ENCODE measurements around the gene KCNQ1. TPM values are rescaled to one million over a fixed set of nuclear protein-coding genes. Genes with fewer than 3 reads are reported as not detected.

Gene KCNQ1
- total RNA-seq, 2 donors from 2014 or later = 18.6 to 25.5 TPM

- peaks cover 4% of the 10 kb centered on the region for H3K4me1 Mint-ChIP-seq
- no peaks in the 10 kb centered on the region for H3K9me3 ChIP-seq (ENCODE audit: control insufficient read depth, low read length, poor library complexity, severe bottlenecking)
- H3K27ac Mint-ChIP-seq = no peak overlapping the region
- no peak overlapping the region for H3K4me3 Mint-ChIP-seq
- peaks cover 4% of the 10 kb centered on the region for H3K36me3 Mint-ChIP-seq (ENCODE audit: low read depth)
- DNase-seq = no peak
- H3K27me3 Mint-ChIP-seq = no peaks in the 10 kb centered on the region
- no peak for ATAC-seq
Measured at GRCh38 chr11:2666828-2667570, 222.2 kb downstream of the KCNQ1 start.

- DNase-seq (no peak), ATAC-seq (no peak)
- no peaks in the 10 kb centered on the region for H3K27me3 Mint-ChIP-seq
- H3K9me3 ChIP-seq (ENCODE audit: control insufficient read depth, low read length, poor library complexity, severe bottlenecking) = no peaks in the 10 kb centered on the region
- peaks cover 4% of the 10 kb centered on the region for H3K4me1 Mint-ChIP-seq
- H3K36me3 Mint-ChIP-seq (ENCODE audit: low read depth) = peaks cover 4% of the 10 kb centered on the region
- no peak overlapping the region for H3K4me3 Mint-ChIP-seq
- no peak overlapping the region for H3K27ac Mint-ChIP-seq
Measured at GRCh38 chr11:2667940-2668339, 223.1 kb downstream of the KCNQ1 start.

GRCh38 chr11:2668876-2669275 lies 224.1 kb downstream of the KCNQ1 start:
- Mint-ChIP-seq H3K27me3 (no peaks in the 10 kb centered on the region), H3K4me1 (peaks cover 4% of the 10 kb centered on the region), H3K4me3 (no peak overlapping the region), H3K27ac (no peak overlapping the region), H3K36me3 (ENCODE audit: low read depth) (peaks cover 4% of the 10 kb centered on the region)
- ATAC-seq = no peak
- DNase-seq = no peak
- no peaks in the 10 kb centered on the region for H3K9me3 ChIP-seq (ENCODE audit: control insufficient read depth, low read length, poor library complexity, severe bottlenecking)

GRCh38 chr11:2669634-2670469 lies 225.0 kb downstream of the KCNQ1 start:
- DNase-seq = no peak
- Mint-ChIP-seq H3K36me3 (ENCODE audit: low read depth) (peaks cover 4% of the 10 kb centered on the region), H3K27me3 (no peaks in the 10 kb centered on the region), H3K4me3 (no peak overlapping the region), H3K27ac (no peak overlapping the region), H3K4me1 (peaks cover 4% of the 10 kb centered on the region)
- ATAC-seq = no peak
- H3K9me3 ChIP-seq (ENCODE audit: control insufficient read depth, low read length, poor library complexity, severe bottlenecking) = no peaks in the 10 kb centered on the region

- H3K4me3 Mint-ChIP-seq = no peak overlapping the region
- no peak for DNase-seq
- peaks cover 4% of the 10 kb centered on the region for H3K36me3 Mint-ChIP-seq (ENCODE audit: low read depth)
- ATAC-seq = no peak
- no peaks in the 10 kb centered on the region for H3K9me3 ChIP-seq (ENCODE audit: control insufficient read depth, low read length, poor library complexity, severe bottlenecking)
- no peak overlapping the region for H3K27ac Mint-ChIP-seq
- H3K27me3 Mint-ChIP-seq = no peaks in the 10 kb centered on the region
- peaks cover 4% of the 10 kb centered on the region for H3K4me1 Mint-ChIP-seq
Measured at GRCh38 chr11:2670541-2671100, 225.8 kb downstream of the KCNQ1 start.

GRCh38 chr11:2671748-2672147 lies 226.9 kb downstream of the KCNQ1 start:
- no peak for DNase-seq
- no peak overlapping the region for H3K27ac Mint-ChIP-seq
- H3K4me1 Mint-ChIP-seq = peaks cover 4% of the 10 kb centered on the region
- H3K27me3 Mint-ChIP-seq = no peaks in the 10 kb centered on the region
- H3K9me3 ChIP-seq (ENCODE audit: control insufficient read depth, low read length, poor library complexity, severe bottlenecking) = no peaks in the 10 kb centered on the region
- ATAC-seq = no peak
- peaks cover 4% of the 10 kb centered on the region for H3K36me3 Mint-ChIP-seq (ENCODE audit: low read depth)
- H3K4me3 Mint-ChIP-seq = no peak overlapping the region

GRCh38 chr11:2672553-2673249 lies 227.9 kb downstream of the KCNQ1 start:
- Mint-ChIP-seq H3K27me3 (no peaks in the 10 kb centered on the region), H3K4me3 (no peak overlapping the region), H3K36me3 (ENCODE audit: low read depth) (peaks cover 4% of the 10 kb centered on the region), H3K27ac (no peak overlapping the region), H3K4me1 (peaks cover 7% of the 10 kb centered on the region)
- ATAC-seq = no peak
- DNase-seq = no peak
- no peaks in the 10 kb centered on the region for H3K9me3 ChIP-seq (ENCODE audit: control insufficient read depth, low read length, poor library complexity, severe bottlenecking)

GRCh38 chr11:2673250-2673610 lies 228.4 kb downstream of the KCNQ1 start:
- no peak overlapping the region for H3K27ac Mint-ChIP-seq
- H3K36me3 Mint-ChIP-seq (ENCODE audit: low read depth) = peaks cover 4% of the 10 kb centered on the region
- peaks cover 7% of the 10 kb centered on the region for H3K4me1 Mint-ChIP-seq

GRCh38 chr11:2673871-2674471 lies 229.2 kb downstream of the KCNQ1 start:
- Mint-ChIP-seq H3K27me3 (no peaks in the 10 kb centered on the region), H3K4me1 (peaks cover 3% of the 10 kb centered on the region), H3K36me3 (ENCODE audit: low read depth) (no peaks in the 10 kb centered on the region), H3K4me3 (no peak overlapping the region), H3K27ac (no peak overlapping the region)
- no peaks in the 10 kb centered on the region for H3K9me3 ChIP-seq (ENCODE audit: control insufficient read depth, low read length, poor library complexity, severe bottlenecking)
- no peak for DNase-seq
- no peak for ATAC-seq

More at GRCh38 chr11:2673250-2673610, 228.4 kb downstream of the KCNQ1 start:
- ATAC-seq (no peak), DNase-seq (no peak)
- no peak overlapping the region for H3K4me3 Mint-ChIP-seq
- no peaks in the 10 kb centered on the region for H3K9me3 ChIP-seq (ENCODE audit: control insufficient read depth, low read length, poor library complexity, severe bottlenecking)
- H3K27me3 Mint-ChIP-seq = no peaks in the 10 kb centered on the region

- no peak overlapping the region for H3K4me3 Mint-ChIP-seq
- no peaks in the 10 kb centered on the region for H3K27me3 Mint-ChIP-seq
- DNase-seq = no peak
- ATAC-seq = no peak
- H3K36me3 Mint-ChIP-seq (ENCODE audit: low read depth) = no peaks in the 10 kb centered on the region
- no peaks in the 10 kb centered on the region for H3K9me3 ChIP-seq (ENCODE audit: control insufficient read depth, low read length, poor library complexity, severe bottlenecking)
- no peak overlapping the region for H3K27ac Mint-ChIP-seq
- H3K4me1 Mint-ChIP-seq = peaks cover 3% of the 10 kb centered on the region
Measured at GRCh38 chr11:2674658-2675131, 229.9 kb downstream of the KCNQ1 start.

- H3K9me3 ChIP-seq (ENCODE audit: control insufficient read depth, low read length, poor library complexity, severe bottlenecking) = no peaks in the 10 kb centered on the region
- no peak overlapping the region for H3K4me3 Mint-ChIP-seq
- DNase-seq (no peak), ATAC-seq (no peak)
- H3K27me3 Mint-ChIP-seq = no peaks in the 10 kb centered on the region
- no peak overlapping the region for H3K27ac Mint-ChIP-seq
- H3K36me3 Mint-ChIP-seq (ENCODE audit: low read depth) = no peaks in the 10 kb centered on the region
- peaks cover 3% of the 10 kb centered on the region for H3K4me1 Mint-ChIP-seq
Measured at GRCh38 chr11:2675540-2675939, 230.7 kb downstream of the KCNQ1 start.

GRCh38 chr11:2677127-2677526 lies 232.3 kb downstream of the KCNQ1 start:
- Mint-ChIP-seq H3K36me3 (ENCODE audit: low read depth) (no peaks in the 10 kb centered on the region), H3K4me3 (no peak overlapping the region), H3K27me3 (no peaks in the 10 kb centered on the region), H3K4me1 (peaks cover 3% of the 10 kb centered on the region), H3K27ac (no peak overlapping the region)
- DNase-seq = no peak
- no peaks in the 10 kb centered on the region for H3K9me3 ChIP-seq (ENCODE audit: control insufficient read depth, low read length, poor library complexity, severe bottlenecking)
- ATAC-seq = no peak
